GM12865 (cell line): ENCODE results near the gene NDFIP2.

Experiments
- DNase-seq: peaks from one replicate; pipeline ENCODE4 v3.0.0; 2010; ENCODE audit warnings: low read depth
- H3K4me3 ChIP-seq: 2 replicates; pipeline ENCODE4 v1.5.1; 2011; ENCODE audit warnings: mild to moderate bottlenecking, low read depth, low read length, control low read depth
- CTCF ChIP-seq: IDR thresholded peaks from 2 replicates; pipeline ENCODE4 v1.5.1; 2011; ENCODE audit warnings: low read length, control low read depth, low read depth, inconsistent platforms; ENCODE audit not compliant: insufficient read depth; ENCODE audit errors: missing control alignments

Gene NDFIP2

DNA sequence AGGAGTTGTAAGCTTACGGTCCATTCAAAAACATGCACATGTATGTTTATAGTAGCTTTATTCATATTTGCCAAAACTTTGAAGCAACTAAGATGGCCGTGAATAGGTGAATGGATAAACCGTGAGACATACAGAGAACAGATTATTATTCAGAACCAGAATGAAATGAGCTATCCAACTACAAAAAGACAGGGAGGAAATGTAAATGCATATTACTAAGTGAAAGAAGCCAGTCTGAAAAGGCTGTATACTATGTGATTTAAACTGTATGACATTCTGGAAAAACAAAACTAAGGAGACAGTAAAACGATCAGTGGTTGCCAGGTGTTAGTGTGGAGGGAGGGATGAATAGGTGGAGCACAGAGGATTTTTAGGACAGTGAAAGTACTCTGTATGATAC lies 19.9 kb downstream of the NDFIP2 start:
- TF ChIP-seq CTCF = no peak
- no peak for DNase-seq
- no peak overlapping the region for H3K4me3 ChIP-seq

DNA sequence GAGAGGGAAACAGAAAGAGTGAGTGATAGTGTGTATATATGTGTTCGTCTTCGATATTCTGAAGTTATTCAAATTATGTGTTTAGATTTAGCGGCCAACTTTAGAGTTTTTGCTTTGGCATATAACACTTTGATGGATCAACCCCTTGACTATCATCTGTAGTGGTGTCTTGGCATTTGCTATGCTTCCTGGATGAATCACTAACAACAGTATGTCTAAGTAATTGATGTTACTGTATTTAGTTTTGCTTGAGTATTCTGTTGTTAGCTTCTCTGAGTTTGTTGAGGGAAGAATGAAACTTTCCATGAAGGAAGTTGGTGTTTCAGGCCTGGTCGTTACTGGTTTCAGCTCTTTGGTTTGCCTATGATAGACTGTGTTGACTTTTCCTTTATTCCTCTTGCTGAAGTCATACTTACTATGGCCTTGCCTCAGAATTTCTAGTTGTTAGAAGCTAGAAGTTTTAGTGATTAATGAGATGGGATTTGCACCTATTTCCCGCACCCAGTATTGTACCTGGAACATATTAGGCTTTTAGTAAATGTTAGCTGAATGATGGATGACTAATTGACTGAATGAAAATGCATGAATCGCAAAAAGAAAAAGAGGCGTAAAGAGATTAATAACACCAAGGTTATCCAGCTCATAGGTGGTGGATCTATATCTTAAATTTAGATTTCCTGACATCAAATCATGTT lies 20.7 kb downstream of the NDFIP2 start:
- TF ChIP-seq CTCF = no peak
- no peak for DNase-seq
- no peak overlapping the region for H3K4me3 ChIP-seq

GRCh38 chr13:79502859-79503468 lies 22.0 kb downstream of the NDFIP2 start:
- DNase-seq = no peak
- no peak for TF ChIP-seq CTCF
- no peak overlapping the region for H3K4me3 ChIP-seq

DNA sequence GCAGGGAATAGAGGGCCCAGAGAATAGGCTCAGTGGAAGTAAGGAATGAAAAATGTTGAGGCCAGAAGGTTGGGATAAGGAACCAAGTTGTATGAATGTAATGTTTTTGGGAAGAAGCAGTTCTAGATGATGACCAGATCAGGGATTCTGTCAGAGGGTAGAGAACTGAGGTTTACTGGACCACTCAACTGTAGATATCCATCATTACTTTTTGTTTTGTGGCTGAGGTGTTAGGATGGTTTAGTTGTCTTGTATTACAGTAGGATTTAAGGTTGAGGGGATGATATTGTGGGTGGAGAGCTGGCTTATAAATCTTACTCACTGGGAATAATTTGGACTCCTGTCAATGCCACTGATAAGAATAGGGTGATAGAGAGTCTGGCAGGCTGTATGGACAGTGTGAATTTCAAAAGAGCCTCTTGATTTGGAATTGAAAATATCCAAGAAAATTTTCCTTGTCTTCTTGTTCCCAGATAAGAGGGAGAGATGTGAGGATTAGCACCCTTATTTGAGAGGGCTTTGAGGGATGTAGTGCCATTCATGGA lies 22.6 kb downstream of the NDFIP2 start:
- H3K4me3 ChIP-seq = no peak overlapping the region
- no peak for TF ChIP-seq CTCF
- DNase-seq = no peak

DNA sequence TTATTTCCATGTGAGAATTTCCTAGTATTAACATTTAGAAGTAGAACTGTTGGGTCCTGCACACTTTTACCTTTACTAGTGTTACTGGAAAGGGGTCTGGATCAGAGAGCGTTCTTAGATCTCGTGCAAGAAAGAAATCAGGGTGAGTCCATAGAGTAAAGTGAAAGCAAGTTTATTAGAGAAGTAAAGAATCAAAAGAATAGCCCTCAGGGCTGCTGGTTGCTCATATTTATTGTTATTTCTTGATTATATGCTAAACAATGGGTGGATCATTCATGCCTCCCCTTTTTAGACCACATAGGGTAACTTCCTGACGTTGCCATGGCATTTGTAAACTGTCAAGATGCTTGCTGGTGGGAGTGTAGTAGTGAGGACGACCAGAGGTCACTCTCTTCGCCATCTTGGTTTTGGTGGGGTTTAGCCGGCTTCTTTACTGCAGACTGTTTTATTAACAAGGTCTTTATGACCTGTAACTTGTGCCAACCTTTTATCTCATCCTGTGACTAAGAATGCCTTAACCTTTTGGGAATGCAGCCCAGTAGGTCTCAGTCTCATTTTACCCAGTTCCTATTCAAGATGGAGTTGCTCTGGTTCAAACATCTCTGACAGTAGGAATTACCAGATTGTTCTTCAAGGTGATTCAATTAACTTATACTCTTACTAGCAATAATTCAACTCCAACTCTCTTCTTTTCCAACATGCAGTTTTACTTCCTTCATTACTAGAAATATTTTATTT lies 27.4 kb downstream of the NDFIP2 start:
- no peak for DNase-seq
- no peak for TF ChIP-seq CTCF
- H3K4me3 ChIP-seq = no peak overlapping the region

GRCh38 chr13:79511611-79512010 lies 30.7 kb downstream of the NDFIP2 start:
- no peak for DNase-seq
- no peak overlapping the region for H3K4me3 ChIP-seq
- TF ChIP-seq CTCF = no peak
